ENCODE data around the gene CDK17. TPM values are rescaled to one million over a fixed set of nuclear protein-coding genes. Genes with fewer than 3 reads are reported as not detected.
A peak's percentile ranks its signal among the peaks of the same experiment; 100 is the strongest.

Gene CDK17
- total RNA-seq, 1 experiment from 2014 or later, result 21.4 TPM

DNA sequence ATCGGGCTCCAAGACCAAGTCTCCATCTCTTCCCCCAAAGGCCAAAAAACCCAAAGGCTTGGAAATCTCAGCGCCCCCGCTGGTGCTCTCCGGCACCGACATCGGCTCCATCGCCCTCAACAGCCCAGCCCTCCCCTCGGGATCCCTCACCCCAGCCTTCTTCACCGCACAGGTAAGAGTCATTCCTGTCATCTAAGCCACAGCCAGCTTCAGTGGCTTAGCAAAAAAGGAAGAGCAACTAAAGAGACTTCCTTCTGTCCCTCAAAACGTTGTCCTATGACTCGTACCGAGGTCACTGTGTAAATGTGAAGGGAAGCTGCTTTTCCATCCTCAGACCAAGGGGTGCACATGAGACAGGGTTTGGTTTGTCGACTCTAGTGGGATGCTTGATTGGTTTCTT, 152.7 kb downstream of the CDK17 start:
- TF ChIP-seq SIN3A (IDR thresholded peaks at IDR 0.05; ENCODE audit: low read depth) (no peak), FOSL1 (IDR thresholded peaks at IDR 0.05; ENCODE audit: low read depth) (peak; percentile 44; the same call in 1 of the 2 replicates)
- Histone ChIP-seq H3K27me3 (ENCODE audit: insufficient read depth, low read length) (no peaks in the 10 kb centered on the region), H2AFZ (ENCODE audit: low read depth, low read length, poor library complexity, severe bottlenecking) (no peak overlapping the region), H3K79me2 (ENCODE audit: insufficient read depth, low read length) (peaks cover 44% of the 10 kb centered on the region), H3K4me2 (ENCODE audit: low read length) (no peak overlapping the region), H3K27ac (ENCODE audit: low read depth, low read length) (no peak overlapping the region), H3K4me3 (replicated peaks in 1 of 2; ENCODE audit: low read depth in 1 of 2, low read length in 2 of 2) (no peak overlapping the region), H3K4me1 (ENCODE audit: control insufficient read depth in 1 of 2, insufficient read depth in 2 of 2, low read length in 2 of 2) (peaks cover 0 to 7% of the 10 kb centered on the region in 2 experiments; a peak in 1 of 4 replicates), H3K9me2 (ENCODE audit: insufficient read depth) (no peaks in the 10 kb centered on the region), H3K9me3 (ENCODE audit: control insufficient read depth in 1 of 2, insufficient read depth in 1 of 2, low read depth in 1 of 2, low read length in 2 of 2) (no peaks in the 10 kb centered on the region), H3K9ac (ENCODE audit: low read length) (no peak overlapping the region), H4K20me1 (ENCODE audit: insufficient read depth) (no peaks in the 10 kb centered on the region), H3K36me3 (ENCODE audit: control insufficient read depth in 1 of 2, insufficient read depth in 2 of 2, low read length in 2 of 2) (peaks cover 13 to 27% of the 10 kb centered on the region in 2 experiments; a peak in 3 of 4 replicates)
- ChIA-PET POLR2A (no interaction called here), CTCF (no interaction called here), RAD21 (ENCODE audit: low non-redundant PET in 1 of 2, low total read pairs in 2 of 2, uncharacterized antibody in 2 of 2, unreplicated experiment in 2 of 2) (no interaction called here)
- intact Hi-C loops (cut with micrococcal nuclease), result no loop called here
- BruUV-seq (replicated peaks), result no TSS peak
- DNase-seq (ENCODE audit: low read depth, low spot score), result no peak
- peak; percentile 30; the same call in 1 of the 2 replicates for ATAC-seq

DNA sequence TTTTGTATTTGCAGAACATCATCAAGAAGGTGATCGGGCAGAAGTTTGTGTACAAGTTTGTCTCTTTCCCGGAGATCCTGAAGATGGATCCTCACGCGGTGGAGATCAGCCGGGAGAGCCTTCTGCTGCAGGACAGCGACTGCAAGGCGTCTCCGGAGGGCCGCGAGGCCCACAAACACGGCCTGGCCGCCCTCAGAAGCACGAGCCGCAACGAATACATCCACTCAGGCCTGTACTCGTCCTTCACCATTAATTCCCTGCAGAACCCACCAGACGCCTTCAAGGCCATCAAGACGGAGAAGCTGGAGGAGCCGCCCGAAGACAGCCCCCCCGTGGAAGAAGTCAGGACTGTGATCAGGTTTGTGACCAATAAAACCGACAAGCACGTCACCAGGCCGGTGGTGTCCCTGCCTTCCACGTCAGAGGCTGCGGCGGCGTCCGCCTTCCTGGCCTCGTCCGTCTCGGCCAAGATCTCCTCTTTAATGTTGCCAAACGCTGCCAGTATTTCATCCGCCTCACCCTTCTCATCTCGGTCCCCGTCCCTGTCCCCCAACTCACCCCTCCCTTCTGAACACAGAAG, 153.2 kb downstream of the CDK17 start:
- RAD21 ChIA-PET (ENCODE audit: low non-redundant PET in 1 of 2, low total read pairs in 2 of 2, uncharacterized antibody in 2 of 2, unreplicated experiment in 2 of 2), result no interaction called here
- intact Hi-C loops (cut with micrococcal nuclease), result no loop called here
- Histone ChIP-seq H3K4me3 (replicated peaks in 1 of 2; ENCODE audit: low read depth in 1 of 2, low read length in 2 of 2) (no peak overlapping the region), H3K9me3 (ENCODE audit: control insufficient read depth in 1 of 2, insufficient read depth in 1 of 2, low read depth in 1 of 2, low read length in 2 of 2) (no peaks in the 10 kb centered on the region), H3K9ac (ENCODE audit: low read length) (no peak overlapping the region), H4K20me1 (ENCODE audit: insufficient read depth) (no peaks in the 10 kb centered on the region), H3K36me3 (ENCODE audit: control insufficient read depth in 1 of 2, insufficient read depth in 2 of 2, low read length in 2 of 2) (peaks cover 13 to 27% of the 10 kb centered on the region in 2 experiments; a peak in 3 of 4 replicates), H3K9me2 (ENCODE audit: insufficient read depth) (no peaks in the 10 kb centered on the region), H3K79me2 (ENCODE audit: insufficient read depth, low read length) (peaks cover 49% of the 10 kb centered on the region), H3K27me3 (ENCODE audit: insufficient read depth, low read length) (no peaks in the 10 kb centered on the region), H2AFZ (ENCODE audit: low read depth, low read length, poor library complexity, severe bottlenecking) (no peak overlapping the region), H3K4me2 (ENCODE audit: low read length) (no peak overlapping the region), H3K4me1 (ENCODE audit: control insufficient read depth in 1 of 2, insufficient read depth in 2 of 2, low read length in 2 of 2) (peaks cover 0 to 7% of the 10 kb centered on the region in 2 experiments; a peak in 1 of 4 replicates), H3K27ac (ENCODE audit: low read depth, low read length) (no peak overlapping the region)
- no peak for DNase-seq (ENCODE audit: low read depth, low spot score)
- CTCF ChIA-PET, result no interaction called here
- POLR2A ChIA-PET, result no interaction called here
- no TSS peak for BruUV-seq (replicated peaks)
- ATAC-seq, result no peak
- TF ChIP-seq CBX3 (IDR thresholded peaks at IDR 0.05; ENCODE audit: low read depth) (no peak), FOSL1 (IDR thresholded peaks at IDR 0.05; ENCODE audit: low read depth) (no peak), SIN3A (IDR thresholded peaks at IDR 0.05; ENCODE audit: low read depth) (no peak), ZNF274 (IDR thresholded peaks at IDR 0.05; ENCODE audit: low read depth, low read length) (no peak), JUND (IDR thresholded peaks at IDR 0.05) (no peak), TCF7L2 (IDR thresholded peaks at IDR 0.05; ENCODE audit: borderline replicate concordance, extremely low read depth, insufficient read depth, insufficient read length) (no peak), ZFX (IDR thresholded peaks at IDR 0.05) (no peak), SP1 (IDR thresholded peaks at IDR 0.05; ENCODE audit: low read depth) (no peak), EZH2phosphoT487 (IDR thresholded peaks at IDR 0.05; ENCODE audit: borderline replicate concordance) (no peak), YY1 (IDR thresholded peaks at IDR 0.05; ENCODE audit: extremely low read depth, insufficient replicate concordance, low read depth, low read length) (no peak)
- TF ChIP-seq, protein P1, sequence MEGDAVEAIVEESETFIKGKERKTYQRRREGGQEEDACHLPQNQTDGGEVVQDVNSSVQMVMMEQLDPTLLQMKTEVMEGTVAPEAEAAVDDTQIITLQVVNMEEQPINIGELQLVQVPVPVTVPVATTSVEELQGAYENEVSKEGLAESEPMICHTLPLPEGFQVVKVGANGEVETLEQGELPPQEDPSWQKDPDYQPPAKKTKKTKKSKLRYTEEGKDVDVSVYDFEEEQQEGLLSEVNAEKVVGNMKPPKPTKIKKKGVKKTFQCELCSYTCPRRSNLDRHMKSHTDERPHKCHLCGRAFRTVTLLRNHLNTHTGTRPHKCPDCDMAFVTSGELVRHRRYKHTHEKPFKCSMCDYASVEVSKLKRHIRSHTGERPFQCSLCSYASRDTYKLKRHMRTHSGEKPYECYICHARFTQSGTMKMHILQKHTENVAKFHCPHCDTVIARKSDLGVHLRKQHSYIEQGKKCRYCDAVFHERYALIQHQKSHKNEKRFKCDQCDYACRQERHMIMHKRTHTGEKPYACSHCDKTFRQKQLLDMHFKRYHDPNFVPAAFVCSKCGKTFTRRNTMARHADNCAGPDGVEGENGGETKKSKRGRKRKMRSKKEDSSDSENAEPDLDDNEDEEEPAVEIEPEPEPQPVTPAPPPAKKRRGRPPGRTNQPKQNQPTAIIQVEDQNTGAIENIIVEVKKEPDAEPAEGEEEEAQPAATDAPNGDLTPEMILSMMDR (IDR thresholded peaks at IDR 0.05 in 2 of 3, conservative IDR thresholded peaks at IDR 0.05 in 1 of 3; ENCODE audit: borderline replicate concordance in 1 of 3, insufficient read depth in 1 of 3, low read depth in 2 of 3, low read length in 2 of 3), result no peak
- TF ChIP-seq, protein P2, sequence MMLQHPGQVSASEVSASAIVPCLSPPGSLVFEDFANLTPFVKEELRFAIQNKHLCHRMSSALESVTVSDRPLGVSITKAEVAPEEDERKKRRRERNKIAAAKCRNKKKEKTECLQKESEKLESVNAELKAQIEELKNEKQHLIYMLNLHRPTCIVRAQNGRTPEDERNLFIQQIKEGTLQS (IDR thresholded peaks at IDR 0.05), result no peak
- TF ChIP-seq, protein P3, sequence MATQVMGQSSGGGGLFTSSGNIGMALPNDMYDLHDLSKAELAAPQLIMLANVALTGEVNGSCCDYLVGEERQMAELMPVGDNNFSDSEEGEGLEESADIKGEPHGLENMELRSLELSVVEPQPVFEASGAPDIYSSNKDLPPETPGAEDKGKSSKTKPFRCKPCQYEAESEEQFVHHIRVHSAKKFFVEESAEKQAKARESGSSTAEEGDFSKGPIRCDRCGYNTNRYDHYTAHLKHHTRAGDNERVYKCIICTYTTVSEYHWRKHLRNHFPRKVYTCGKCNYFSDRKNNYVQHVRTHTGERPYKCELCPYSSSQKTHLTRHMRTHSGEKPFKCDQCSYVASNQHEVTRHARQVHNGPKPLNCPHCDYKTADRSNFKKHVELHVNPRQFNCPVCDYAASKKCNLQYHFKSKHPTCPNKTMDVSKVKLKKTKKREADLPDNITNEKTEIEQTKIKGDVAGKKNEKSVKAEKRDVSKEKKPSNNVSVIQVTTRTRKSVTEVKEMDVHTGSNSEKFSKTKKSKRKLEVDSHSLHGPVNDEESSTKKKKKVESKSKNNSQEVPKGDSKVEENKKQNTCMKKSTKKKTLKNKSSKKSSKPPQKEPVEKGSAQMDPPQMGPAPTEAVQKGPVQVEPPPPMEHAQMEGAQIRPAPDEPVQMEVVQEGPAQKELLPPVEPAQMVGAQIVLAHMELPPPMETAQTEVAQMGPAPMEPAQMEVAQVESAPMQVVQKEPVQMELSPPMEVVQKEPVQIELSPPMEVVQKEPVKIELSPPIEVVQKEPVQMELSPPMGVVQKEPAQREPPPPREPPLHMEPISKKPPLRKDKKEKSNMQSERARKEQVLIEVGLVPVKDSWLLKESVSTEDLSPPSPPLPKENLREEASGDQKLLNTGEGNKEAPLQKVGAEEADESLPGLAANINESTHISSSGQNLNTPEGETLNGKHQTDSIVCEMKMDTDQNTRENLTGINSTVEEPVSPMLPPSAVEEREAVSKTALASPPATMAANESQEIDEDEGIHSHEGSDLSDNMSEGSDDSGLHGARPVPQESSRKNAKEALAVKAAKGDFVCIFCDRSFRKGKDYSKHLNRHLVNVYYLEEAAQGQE (IDR thresholded peaks at IDR 0.05; ENCODE audit: low read depth), result no peak

Measured in HCT116 (cell line).